Ectodermal cell (in vitro differentiated cells): Measurements from ENCODE around the gene CST6.

Experiments
- H3K27ac ChIP-seq: 2 replicates; pipeline ENCODE4 v1.7.0; 2013; ENCODE audit warnings: mild to moderate bottlenecking, low read depth, low read length; ENCODE audit not compliant: insufficient read depth, poor library complexity, severe bottlenecking
- H3K27me3 ChIP-seq: 2 replicates; pipeline ENCODE4 v1.7.0; 2013; ENCODE audit warnings: mild to moderate bottlenecking, low read length; ENCODE audit not compliant: insufficient read depth, control insufficient read depth, poor library complexity, severe bottlenecking
- H3K36me3 ChIP-seq: one replicate; pipeline ENCODE4 v1.7.0; 2013; ENCODE audit warnings: low read length; ENCODE audit not compliant: control insufficient read depth, insufficient read depth
- H3K4me1 ChIP-seq: one replicate; pipeline ENCODE4 v1.7.0; 2013; ENCODE audit warnings: low read length; ENCODE audit not compliant: control insufficient read depth, insufficient read depth
- H3K4me3 ChIP-seq: 2 replicates; pipeline ENCODE4 v1.7.0; 2013; ENCODE audit warnings: low read depth, low read length, control low read depth; ENCODE audit not compliant: insufficient read depth
- H3K9me3 ChIP-seq: 2 replicates; pipeline ENCODE4 v1.7.0; 2013; ENCODE audit warnings: mild to moderate bottlenecking, low read length, moderate library complexity; ENCODE audit not compliant: control insufficient read depth
- WGBS, 2 experiments: methylation state at CpG; one replicate each; pipeline ENCODE4 v1.1.7; 2013; ENCODE audit warnings: missing lambda C conversion rate in 2 of 2; 5-methylcytosine and 5-hydroxymethylcytosine counted together

The CST6 gene

GRCh38 chr11:66046901-66047300, 35.1 kb downstream of the CST6 start:
- WGBS, 2 experiments: 92 to 96% methylated on average over 3 of the region's 3 CpGs
- Histone ChIP-seq H3K36me3 (peaks cover 9% of the 10 kb centered on the region), H3K4me1 (peaks cover 26% of the 10 kb centered on the region), H3K9me3 (no peaks in the 10 kb centered on the region), H3K27ac (no peak overlapping the region), H3K4me3 (no peak overlapping the region), H3K27me3 (no peaks in the 10 kb centered on the region)

GRCh38 chr11:66047541-66048365, 35.9 kb downstream of the CST6 start:
- Histone ChIP-seq H3K27me3 (no peaks in the 10 kb centered on the region), H3K4me3 (peak overlapping the region; percentile 59), H3K27ac (no peak overlapping the region), H3K4me1 (peaks cover 26% of the 10 kb centered on the region), H3K36me3 (peaks cover 9% of the 10 kb centered on the region), H3K9me3 (no peaks in the 10 kb centered on the region)
- 81 to 82% methylated on average over 11 of the region's 11 CpGs for WGBS, 2 experiments

GRCh38 chr11:66048547-66049323, 36.9 kb downstream of the CST6 start, which contains the start of gene GAL3ST3:
GAL3ST3 (minus strand) TSS chr11:66049161; CDS start chr11:66045415, 3,746 bp downstream.
- H3K4me1 ChIP-seq: peaks cover 34% of the 10 kb centered on the region

GRCh38 chr11:66050581-66051231, 38.9 kb downstream of the CST6 start:
- Histone ChIP-seq H3K9me3 (no peaks in the 10 kb centered on the region), H3K27ac (peak overlapping the region; percentile 90), H3K36me3 (peaks cover 18% of the 10 kb centered on the region), H3K4me1 (peaks cover 31% of the 10 kb centered on the region), H3K27me3 (no peaks in the 10 kb centered on the region), H3K4me3 (no peak overlapping the region)
- WGBS, 2 experiments: 80 to 91% methylated on average over 4 to 5 of the region's 5 CpGs

More at GRCh38 chr11:66048547-66049323, 36.9 kb downstream of the CST6 start, which contains the start of gene GAL3ST3:
- peak within 1 kb of the TSS; percentile 59 for H3K4me3 ChIP-seq
- H3K9me3 ChIP-seq: no peaks in the 10 kb centered on the region
- 2 to 3% methylated on average over 37 to 39 of the region's 39 CpGs for WGBS, 2 experiments
- H3K36me3 ChIP-seq: peaks cover 3% of the 10 kb centered on the region
- peak within 1 kb of the TSS; percentile 5 for H3K27ac ChIP-seq
- no peaks in the 10 kb centered on the region for H3K27me3 ChIP-seq

GRCh38 chr11:66051371-66051765, 39.6 kb downstream of the CST6 start:
- H3K36me3 ChIP-seq: peaks cover 24% of the 10 kb centered on the region
- no peaks in the 10 kb centered on the region for H3K9me3 ChIP-seq
- 25 to 30% methylated on average over 12 of the region's 12 CpGs for WGBS, 2 experiments
- peak overlapping the region; percentile 88 for H3K4me3 ChIP-seq
- H3K27ac ChIP-seq: peak overlapping the region; percentile 90
- no peaks in the 10 kb centered on the region for H3K27me3 ChIP-seq
- H3K4me1 ChIP-seq: peaks cover 31% of the 10 kb centered on the region

- Histone ChIP-seq H3K36me3 (peaks cover 31% of the 10 kb centered on the region), H3K27me3 (no peaks in the 10 kb centered on the region), H3K27ac (peak within 1 kb of the TSS; percentile 90), H3K4me1 (peaks cover 31% of the 10 kb centered on the region), H3K9me3 (no peaks in the 10 kb centered on the region), H3K4me3 (peak within 1 kb of the TSS; percentile 88)
- 0% methylated on average over 84 of the region's 84 CpGs for WGBS, 2 experiments
These were observed 40.2 kb downstream of the CST6 start, which contains the start of gene SF3B2 for GRCh38 chr11:66051766-66052663. SF3B2 (plus strand) TSS chr11:66052364; CDS start chr11:66052385, 21 bp downstream.

- Histone ChIP-seq H3K27ac (no peak overlapping the region), H3K4me1 (peaks cover 27% of the 10 kb centered on the region), H3K36me3 (peaks cover 37% of the 10 kb centered on the region), H3K27me3 (no peaks in the 10 kb centered on the region), H3K9me3 (no peaks in the 10 kb centered on the region), H3K4me3 (peak overlapping the region; percentile 88)
- 1% methylated on average over 17 of the region's 17 CpGs for WGBS, 2 experiments
These were observed 40.8 kb downstream of the CST6 start for GRCh38 chr11:66052664-66052982.

GRCh38 chr11:66055021-66055420, 43.2 kb downstream of the CST6 start:
- H3K36me3 ChIP-seq: peaks cover 59% of the 10 kb centered on the region
- no peak overlapping the region for H3K27ac ChIP-seq
- H3K27me3 ChIP-seq: no peaks in the 10 kb centered on the region
- peaks cover 18% of the 10 kb centered on the region for H3K4me1 ChIP-seq
- WGBS, 2 experiments: 95 to 96% methylated on average over 7 of the region's 7 CpGs
- no peak overlapping the region for H3K4me3 ChIP-seq
- H3K9me3 ChIP-seq: no peaks in the 10 kb centered on the region

GRCh38 chr11:66056501-66056900, 44.7 kb downstream of the CST6 start:
- no peak overlapping the region for H3K4me3 ChIP-seq
- H3K27ac ChIP-seq: no peak overlapping the region
- no peaks in the 10 kb centered on the region for H3K27me3 ChIP-seq
- H3K36me3 ChIP-seq: peaks cover 73% of the 10 kb centered on the region
- 92 to 93% methylated on average over 7 of the region's 7 CpGs for WGBS, 2 experiments
- peaks cover 9% of the 10 kb centered on the region for H3K4me1 ChIP-seq
- H3K9me3 ChIP-seq: no peaks in the 10 kb centered on the region
